DOHH2 (cell line): ENCODE results near the gene GRIN1.
A peak's percentile ranks its signal among the peaks of the same experiment; 100 is the strongest.

Experiments
- H3F3A ChIP-seq: fragments of 200-600 bp; sonication (generic), shearing (Covaris generic); 2 replicates; pipeline ENCODE4 v1.6.0; 2016; ENCODE audit warnings: antibody characterized with exemption, mild to moderate bottlenecking; ENCODE audit not compliant: control insufficient read depth, insufficient read depth
- H3K27ac ChIP-seq: fragments of 200-600 bp; sonication (generic); 2 replicates; pipeline ENCODE4 v1.5.1; 2014; ENCODE audit warnings: low read depth, mild to moderate bottlenecking, low read length, moderate library complexity
- H3K27me3 ChIP-seq: fragments of 200-600 bp; sonication (generic); 2 replicates; pipeline ENCODE4 v1.6.1; 2014; ENCODE audit warnings: mild to moderate bottlenecking, low read length, mixed read lengths; ENCODE audit not compliant: control insufficient read depth
- H3K36me3 ChIP-seq: fragments of 200-600 bp; sonication (generic); 2 replicates; pipeline ENCODE4 v1.6.1; 2014; ENCODE audit warnings: mild to moderate bottlenecking, low read length, moderate library complexity, mixed read lengths; ENCODE audit not compliant: control insufficient read depth
- H3K4me1 ChIP-seq: fragments of 200-600 bp; sonication (generic); 2 replicates; pipeline ENCODE4 v1.6.1; 2014; ENCODE audit warnings: mild to moderate bottlenecking, low read length, mixed read lengths; ENCODE audit not compliant: control insufficient read depth
- H3K4me2 ChIP-seq: fragments of 200-600 bp; sonication (generic); 2 replicates; pipeline ENCODE4 v1.6.0; 2014; ENCODE audit warnings: mild to moderate bottlenecking, low read length, moderate library complexity
- H3K4me3 ChIP-seq: fragments of 200-600 bp; sonication (generic); 2 replicates; pipeline ENCODE4 v1.5.1; 2014; ENCODE audit warnings: mild to moderate bottlenecking, low read length, mixed read lengths
- H3K79me2 ChIP-seq: fragments of 200-600 bp; sonication (generic); 2 replicates; pipeline ENCODE4 v1.6.1; 2014; ENCODE audit warnings: mild to moderate bottlenecking, low read length, mixed read lengths; ENCODE audit not compliant: control insufficient read depth
- H3K9me2 ChIP-seq: fragments of 200-600 bp; sonication (generic); replicated peaks from 2 replicates; pipeline ENCODE4 v1.6.1; 2014; ENCODE audit warnings: mild to moderate bottlenecking, low read length, mixed read lengths; ENCODE audit not compliant: control insufficient read depth
- H3K9me3 ChIP-seq: fragments of 200-600 bp; sonication (generic); 2 replicates; pipeline ENCODE4 v1.6.1; 2014; ENCODE audit warnings: antibody characterized with exemption, low read length, mixed read lengths; ENCODE audit not compliant: control insufficient read depth, insufficient read depth
- H4K20me1 ChIP-seq: fragments of 200-600 bp; sonication (generic); 2 replicates; pipeline ENCODE4 v1.6.0; 2014; ENCODE audit warnings: low read depth, mild to moderate bottlenecking, antibody characterized with exemption, low read length, moderate library complexity; ENCODE audit not compliant: control insufficient read depth, insufficient read depth
- EZH2phosphoT487 ChIP-seq: fragments of 200-600 bp; sonication (generic); IDR thresholded peaks from 2 replicates; pipeline ENCODE4 v1.6.1; 2017; ENCODE audit warnings: borderline replicate concordance, mild to moderate bottlenecking, antibody characterized with exemption, low read length, moderate library complexity, mixed read lengths
- TF ChIP-seq, protein P1 (sequence below): fragments of 200-600 bp; sonication (generic); IDR thresholded peaks from one replicate; pipeline ENCODE4 v1.5.1; 2014; ENCODE audit warnings: antibody characterized with exemption, mild to moderate bottlenecking, low read depth, low read length; ENCODE audit not compliant: poor library complexity, severe bottlenecking

The GRIN1 gene

DNA sequence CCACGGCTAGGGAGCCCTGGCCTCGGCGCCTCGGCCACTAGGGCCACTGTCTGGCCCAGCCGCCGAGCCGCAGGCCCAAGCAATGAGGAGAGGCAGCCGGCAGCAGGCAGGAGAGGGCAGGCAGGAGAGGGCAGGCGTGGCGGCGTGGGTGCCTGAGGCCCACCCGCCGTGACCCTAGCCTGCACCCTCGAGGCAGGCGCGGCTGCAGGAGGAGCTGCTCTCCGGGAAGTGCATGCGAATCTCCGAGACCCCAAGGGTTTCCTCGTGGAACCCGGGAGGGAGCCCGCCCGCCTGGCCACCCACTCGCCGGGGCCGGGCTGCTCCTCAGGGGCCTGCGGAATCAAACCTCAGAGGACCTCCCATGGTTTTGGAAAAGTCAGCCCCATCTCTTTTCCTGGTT, 9.3 kb downstream of the GRIN1 start:
- Histone ChIP-seq H3K4me2 (no peak overlapping the region), H3K4me3 (no peak overlapping the region), H3K79me2 (no peaks in the 10 kb centered on the region), H3K27ac (no peak overlapping the region), H3K9me3 (0 out of 2 replicates have a peak, but pooled peaks cover 5% of the 10 kb centered on the region), H3K9me2 (no peaks in the 10 kb centered on the region), H3K4me1 (peaks cover 19% of the 10 kb centered on the region), H3K27me3 (peaks cover 6% of the 10 kb centered on the region; the same call in 1 of the 2 replicates), H4K20me1 (no peaks in the 10 kb centered on the region), H3K36me3 (no peaks in the 10 kb centered on the region), H3F3A (peaks cover 2% of the 10 kb centered on the region; the same call in 1 of the 2 replicates)
- TF ChIP-seq, protein P1, sequence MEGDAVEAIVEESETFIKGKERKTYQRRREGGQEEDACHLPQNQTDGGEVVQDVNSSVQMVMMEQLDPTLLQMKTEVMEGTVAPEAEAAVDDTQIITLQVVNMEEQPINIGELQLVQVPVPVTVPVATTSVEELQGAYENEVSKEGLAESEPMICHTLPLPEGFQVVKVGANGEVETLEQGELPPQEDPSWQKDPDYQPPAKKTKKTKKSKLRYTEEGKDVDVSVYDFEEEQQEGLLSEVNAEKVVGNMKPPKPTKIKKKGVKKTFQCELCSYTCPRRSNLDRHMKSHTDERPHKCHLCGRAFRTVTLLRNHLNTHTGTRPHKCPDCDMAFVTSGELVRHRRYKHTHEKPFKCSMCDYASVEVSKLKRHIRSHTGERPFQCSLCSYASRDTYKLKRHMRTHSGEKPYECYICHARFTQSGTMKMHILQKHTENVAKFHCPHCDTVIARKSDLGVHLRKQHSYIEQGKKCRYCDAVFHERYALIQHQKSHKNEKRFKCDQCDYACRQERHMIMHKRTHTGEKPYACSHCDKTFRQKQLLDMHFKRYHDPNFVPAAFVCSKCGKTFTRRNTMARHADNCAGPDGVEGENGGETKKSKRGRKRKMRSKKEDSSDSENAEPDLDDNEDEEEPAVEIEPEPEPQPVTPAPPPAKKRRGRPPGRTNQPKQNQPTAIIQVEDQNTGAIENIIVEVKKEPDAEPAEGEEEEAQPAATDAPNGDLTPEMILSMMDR: no peak
- TF ChIP-seq EZH2phosphoT487: no peak

DNA sequence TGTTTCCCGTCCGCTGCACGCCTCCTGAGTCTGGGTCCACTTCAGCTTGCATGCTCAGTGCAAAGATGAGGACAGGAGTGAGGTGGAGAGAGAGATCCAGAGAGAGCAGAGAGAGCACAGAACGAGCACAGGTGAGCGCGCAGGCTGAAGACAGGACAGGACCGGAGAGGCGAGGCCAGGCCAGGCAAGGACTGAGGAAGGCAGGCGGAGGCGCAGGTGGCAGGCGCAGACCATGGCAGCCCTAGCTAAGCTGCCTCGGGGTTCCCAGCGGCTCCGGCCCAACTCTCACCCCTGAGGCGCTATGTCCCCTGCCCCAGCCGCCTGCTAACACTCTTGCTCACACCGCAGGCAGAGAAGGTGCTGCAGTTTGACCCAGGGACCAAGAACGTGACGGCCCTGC, 9.7 kb downstream of the GRIN1 start:
- Histone ChIP-seq H3K4me2 (no peak overlapping the region), H3F3A (peaks cover 2% of the 10 kb centered on the region; the same call in 1 of the 2 replicates), H3K9me3 (0 out of 2 replicates have a peak, but pooled peaks cover 5% of the 10 kb centered on the region), H3K4me1 (peaks cover 19% of the 10 kb centered on the region), H3K4me3 (no peak overlapping the region), H3K79me2 (no peaks in the 10 kb centered on the region), H3K27ac (no peak overlapping the region), H3K27me3 (peaks cover 4% of the 10 kb centered on the region; the same call in 1 of the 2 replicates), H3K9me2 (no peaks in the 10 kb centered on the region), H4K20me1 (no peaks in the 10 kb centered on the region), H3K36me3 (no peaks in the 10 kb centered on the region)
- TF ChIP-seq, protein P1: no peak
- TF ChIP-seq EZH2phosphoT487: no peak

DNA sequence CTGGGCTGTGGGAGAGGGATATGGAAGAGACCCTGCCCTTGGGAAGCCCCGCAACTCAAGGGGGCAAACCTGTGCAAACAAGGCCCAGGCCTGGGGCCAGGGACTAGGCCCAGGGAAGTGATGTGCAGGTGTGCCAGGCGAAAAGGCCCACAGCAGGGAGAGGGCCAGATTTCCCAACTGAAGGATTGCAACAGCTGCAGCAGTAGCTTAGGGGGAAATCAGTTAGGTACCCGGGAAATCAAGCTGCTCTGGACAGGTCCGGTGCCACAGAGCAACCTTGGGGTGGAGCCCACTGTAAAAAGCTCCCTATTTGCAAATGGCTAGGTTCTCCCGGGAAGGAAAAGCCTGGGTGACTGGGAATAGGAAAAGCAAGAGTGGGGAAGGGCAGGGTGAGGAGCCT, 10.4 kb downstream of the GRIN1 start:
- Histone ChIP-seq H3K9me2 (no peaks in the 10 kb centered on the region), H3K4me2 (peak overlapping the region; percentile 92), H3K9me3 (0 out of 2 replicates have a peak, but pooled peaks cover 5% of the 10 kb centered on the region), H3K79me2 (no peaks in the 10 kb centered on the region), H4K20me1 (no peaks in the 10 kb centered on the region), H3K4me1 (peaks cover 19% of the 10 kb centered on the region), H3K27ac (peak overlapping the region; percentile 64; the same call in 1 of the 2 replicates), H3F3A (peaks cover 2% of the 10 kb centered on the region; the same call in 1 of the 2 replicates), H3K36me3 (no peaks in the 10 kb centered on the region), H3K4me3 (peak overlapping the region; percentile 77), H3K27me3 (no peaks in the 10 kb centered on the region)
- no peak for TF ChIP-seq EZH2phosphoT487
- TF ChIP-seq, protein P1: no peak
